Endothelial cell of umbilical vein (primary cell): Measurements from ENCODE around the gene APBB2. TPM values are rescaled to one million over a fixed set of nuclear protein-coding genes. Genes with fewer than 3 reads are reported as not detected.

Experiments used
- BruUV-seq: library from RNA; stranded (reverse); fragments of 400-500 nt; replicated peaks from 2 replicates; lab custom pipeline; 2021; lab: Mats Ljungman, UMichigan
- CTCF ChIA-PET: fragments of 300-600, 350-600 bp; sonication (Branson Sonifier 250); formaldehyde crosslinking; loops from one replicate; lab custom pipeline; 2021; ENCODE audit warnings: antibody characterized with exemption, inconsistent platforms; lab: Charles Lee
- POLR2A ChIA-PET: fragments of 300-600, 350-600 bp; sonication (Branson Sonifier 250); formaldehyde crosslinking; loops from one replicate; lab custom pipeline; 2021; ENCODE audit warnings: antibody characterized with exemption, inconsistent platforms; lab: Charles Lee
- DNase-seq: peaks from one replicate; pipeline ENCODE4 v3.0.0-alpha.2; 2011; ENCODE audit warnings: low read depth, low spot score
- FAIRE-seq: peaks from 2 replicates; lab custom pipeline; 2011; peaks lifted over from hg19 to GRCh38; lab: Jason Lieb, UNC
- H2AFZ ChIP-seq: 2 replicates; pipeline ENCODE4 v1.6.0; 2012; ENCODE audit warnings: low read depth, low read length, control low read depth, inconsistent platforms
- H3K27ac ChIP-seq: 2 replicates; pipeline ENCODE4 v1.5.1; 2011; ENCODE audit warnings: low read depth, mild to moderate bottlenecking, control low read depth, low read length, moderate library complexity; ENCODE audit not compliant: insufficient read depth
- H3K27me3 ChIP-seq, 2 experiments: 2 replicates each; pipeline versions ENCODE4 v1.6.0 to v1.6.1; 2011; ENCODE audit warnings: low read length in 2 of 2, mixed read lengths in 1 of 2; ENCODE audit not compliant: control insufficient read depth in 2 of 2, insufficient read depth in 2 of 2
- H3K36me3 ChIP-seq, 2 experiments: 2 replicates in 1 of 2; 3 replicates in 1 of 2; pipeline ENCODE4 v1.5.1; 2011; ENCODE audit warnings: low read length in 2 of 2, mild to moderate bottlenecking in 1 of 2, moderate library complexity in 1 of 2; ENCODE audit not compliant: control insufficient read depth in 2 of 2, insufficient read depth in 2 of 2; ENCODE audit errors: extremely low read depth in 1 of 2
- H3K4me1 ChIP-seq: 3 replicates; pipeline ENCODE4 v1.5.1; 2011; ENCODE audit warnings: mild to moderate bottlenecking, low read length; ENCODE audit not compliant: control insufficient read depth, insufficient read depth; ENCODE audit errors: extremely low read depth
- H3K4me2 ChIP-seq: 2 replicates; pipeline ENCODE4 v1.6.1; 2011; ENCODE audit warnings: low read length, control low read depth, mixed read lengths; ENCODE audit not compliant: insufficient read depth
- H3K4me3 ChIP-seq, 3 experiments: fragments of 200-600 bp in 1 of 3; sonication (generic), shearing (Covaris generic) in 1 of 3; replicated peaks in 1 of 3; 2 replicates each; pipeline ENCODE4 v1.5.1; 2011 to 2016; ENCODE audit warnings: control low read depth in 3 of 3, low read length in 3 of 3, mild to moderate bottlenecking in 2 of 3, inconsistent platforms in 1 of 3, low read depth in 1 of 3, moderate library complexity in 1 of 3; ENCODE audit not compliant: insufficient read depth in 1 of 3
- H3K79me2 ChIP-seq: 2 replicates; pipeline ENCODE4 v1.6.0; 2012; ENCODE audit warnings: low read length, inconsistent platforms; ENCODE audit not compliant: control insufficient read depth, insufficient read depth
- H3K9ac ChIP-seq: replicated peaks from 2 replicates; pipeline ENCODE3; 2011; ENCODE audit warnings: low read length, control low read depth; ENCODE audit not compliant: insufficient read depth; ENCODE audit errors: extremely low read depth
- H3K9me1 ChIP-seq: replicated peaks from 3 replicates; pipeline ENCODE4 v1.6.0; 2011; ENCODE audit warnings: mild to moderate bottlenecking, low read length; ENCODE audit not compliant: control insufficient read depth, insufficient read depth; ENCODE audit errors: extremely low read depth
- H3K9me3 ChIP-seq: replicated peaks from 2 replicates; pipeline ENCODE4 v1.5.1; 2012; ENCODE audit warnings: low read length, inconsistent platforms; ENCODE audit not compliant: control insufficient read depth, insufficient read depth
- H4K20me1 ChIP-seq: replicated peaks from 2 replicates; pipeline ENCODE3; 2011; ENCODE audit warnings: mild to moderate bottlenecking, low read length; ENCODE audit not compliant: control insufficient read depth, insufficient read depth; ENCODE audit errors: extremely low read depth
- EZH2 ChIP-seq: IDR thresholded peaks from 2 replicates; pipeline ENCODE4 v1.6.1; 2012; ENCODE audit warnings: borderline replicate concordance, low read depth, mild to moderate bottlenecking, moderate library complexity, low read length, inconsistent platforms; ENCODE audit not compliant: severe bottlenecking
- FOS ChIP-seq: IDR thresholded peaks from 2 replicates; pipeline ENCODE4 v1.6.1; 2011; ENCODE audit warnings: mild to moderate bottlenecking, low read length, moderate library complexity, borderline replicate concordance; ENCODE audit not compliant: insufficient read depth
- GATA2 ChIP-seq: IDR thresholded peaks from 2 replicates; pipeline ENCODE4 v1.7.0; 2011; ENCODE audit warnings: low read depth, mild to moderate bottlenecking, moderate library complexity, mixed read lengths, low read length; ENCODE audit not compliant: insufficient read length, insufficient read depth
- JUN ChIP-seq: IDR thresholded peaks from 2 replicates; pipeline ENCODE4 v1.6.1; 2011; ENCODE audit warnings: borderline replicate concordance, low read depth; ENCODE audit not compliant: insufficient read length, insufficient read depth
- MYC ChIP-seq: IDR thresholded peaks from one replicate; pipeline ENCODE4 v1.6.1; 2011; ENCODE audit warnings: mild to moderate bottlenecking, low read depth, low read length
- POLR2A ChIP-seq: IDR thresholded peaks from 2 replicates; pipeline ENCODE4 v1.6.1; 2012; ENCODE audit warnings: low read depth, mild to moderate bottlenecking, control low read depth, low read length
- POLR2AphosphoS5 ChIP-seq: IDR thresholded peaks from 2 replicates; pipeline ENCODE4 v1.6.1; 2012; ENCODE audit warnings: low read depth, mild to moderate bottlenecking, control low read depth, low read length, moderate library complexity; ENCODE audit not compliant: insufficient read depth
- dilution Hi-C: fragments of 300-500 bp; cut with MboI; formaldehyde crosslinking; loops from one replicate; pipeline ENCODE4 v1.15.0; 2019; ENCODE audit warnings: low sequenced_read_pairs; ENCODE audit not compliant: extremely low pct_ligation_motif_present
- intact Hi-C: fragments of 100-400 bp; cut with micrococcal nuclease; formaldehyde crosslinking; loops from one replicate; pipeline ENCODE4 v1.10.0; 2022
- polyA plus RNA-seq, 4 experiments: library from polyadenylated mRNA; depleted of rRNA in 3 of 4; stranded (reverse) in 3 of 4; unstranded in 1 of 4; fragments of >200 nt; gene quantifications; 2 replicates each; pipeline versions ENCODE4 v1.2.1 to v1.2.3, GENCODE V29; 2011 to 2012; ENCODE audit warnings: missing spikeins in 1 of 4
- total RNA-seq: library from RNA; stranded (reverse); gene quantifications from 2 replicates; pipeline ENCODE4 v1.2.3, GENCODE V29; 2021
- TF ChIP-seq, protein P1 (sequence below): IDR thresholded peaks from 2 replicates; pipeline ENCODE4 v1.6.1; 2011; ENCODE audit not compliant: insufficient read depth, insufficient read length
- TF ChIP-seq, protein P2 (sequence below), 2 donors: IDR thresholded peaks; 1 replicate in 1 of 2; 2 replicates in 1 of 2; pipeline ENCODE4 v1.5.1; 2011; ENCODE audit warnings: low read length in 2 of 2, mild to moderate bottlenecking in 2 of 2, moderate library complexity in 2 of 2, control low read depth in 1 of 2, inconsistent platforms in 1 of 2, low read depth in 1 of 2; ENCODE audit not compliant: insufficient read depth in 1 of 2; ENCODE audit errors: extremely low read depth in 1 of 2

Gene APBB2
- total and polyA plus RNA-seq, 2 donors (not counting 3 experiments of a cell fraction or from before 2014, with no cell fraction given): 79.8 to 124 TPM

DNA sequence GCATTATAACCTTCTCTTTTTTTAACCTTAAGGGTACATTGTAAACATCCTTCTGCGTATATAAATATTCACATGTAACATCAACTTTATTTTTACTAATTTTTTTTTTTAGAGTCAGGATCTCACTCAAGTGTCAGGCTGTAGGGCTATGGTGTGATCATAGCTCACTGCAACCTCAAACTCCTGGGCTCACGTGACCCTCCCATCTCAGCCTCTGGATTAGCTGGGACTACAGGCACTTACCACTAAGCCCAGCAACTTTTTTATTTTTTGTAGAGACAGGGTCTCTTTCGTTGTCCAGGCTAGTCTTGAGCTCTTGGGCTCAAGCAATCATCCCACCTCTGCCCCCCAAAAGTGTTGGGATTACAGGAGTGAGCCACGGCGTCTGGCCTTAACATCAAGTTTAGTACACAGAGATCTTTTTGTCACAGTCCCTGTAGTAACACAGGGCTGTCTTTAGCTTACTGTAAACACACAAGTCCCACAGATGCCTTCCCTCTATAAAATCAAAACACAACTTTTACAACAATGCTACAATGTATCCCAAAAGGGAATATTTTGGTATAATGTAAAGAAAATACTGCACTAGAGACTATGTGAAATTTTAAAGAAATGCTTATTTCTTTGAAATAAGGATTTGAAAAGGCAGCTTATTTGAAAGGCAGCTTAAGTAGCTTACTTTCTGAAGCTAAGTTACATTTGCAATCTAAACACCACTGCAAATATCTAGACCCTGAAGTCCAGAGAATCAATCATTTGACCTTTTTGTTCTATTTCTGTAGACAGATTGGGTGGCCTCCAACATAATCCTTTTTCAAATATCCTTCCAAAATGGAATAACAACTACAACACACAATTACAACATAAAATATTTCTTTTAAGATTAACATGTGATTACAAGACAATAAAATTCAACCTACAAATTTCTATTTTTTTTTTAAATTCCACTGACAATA, 116.0 kb downstream of the APBB2 start:
- no peak overlapping the region for H2AFZ ChIP-seq
- H3K4me3 ChIP-seq: no peak overlapping the region
- intact Hi-C loops: loop anchor here (5.0 kb wide), 1 partner anchor 114 kb away; the partner anchor contains the start of gene APBB2
- no peaks in the 10 kb centered on the region for H3K9me3 ChIP-seq
- CTCF ChIA-PET: interaction anchor here (0.9 to 2.1 kb wide), 6 partner anchors 9 to 122 kb away, joined by 3 to 9 read pairs (median 3); partner anchors contain the start of gene APBB2
- H3K79me2 ChIP-seq: peaks cover 60% of the 10 kb centered on the region
- no peak overlapping the region for H3K4me2 ChIP-seq
- H3K9me1 ChIP-seq: no peaks in the 10 kb centered on the region
- dilution Hi-C loops: no loop called here
- no peaks in the 10 kb centered on the region for H3K36me3 ChIP-seq
- no peak for FAIRE-seq
- H3K27me3 ChIP-seq: no peaks in the 10 kb centered on the region
- no peak for DNase-seq
- POLR2A ChIA-PET: no interaction called here
- no peak overlapping the region for H3K27ac ChIP-seq
- H3K4me1 ChIP-seq: no peaks in the 10 kb centered on the region
- H4K20me1 ChIP-seq: no peaks in the 10 kb centered on the region
- no TSS peak for BruUV-seq
- TF ChIP-seq POLR2A: no peak
- no peak overlapping the region for H3K9ac ChIP-seq

DNA sequence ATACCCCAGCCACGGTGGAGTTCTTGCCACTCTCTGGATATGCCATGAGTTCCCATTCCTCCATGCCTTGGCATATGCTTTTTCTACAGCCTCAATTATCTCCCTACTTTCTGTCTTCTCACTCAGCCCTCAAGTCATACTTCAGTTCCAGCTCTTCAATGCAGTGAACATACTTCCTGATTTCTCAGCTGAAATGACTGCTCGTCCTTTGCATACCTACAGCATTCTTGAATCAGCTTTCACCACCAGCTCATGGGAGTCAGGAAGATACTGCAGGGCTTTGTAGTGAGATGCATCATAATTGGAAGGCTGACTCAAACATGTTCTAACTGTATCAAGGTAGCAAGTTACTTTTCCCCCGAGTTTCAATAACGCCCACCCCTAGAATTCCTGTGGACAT, 118.4 kb downstream of the APBB2 start:
- Histone ChIP-seq H3K9me1 (no peaks in the 10 kb centered on the region), H3K27ac (no peak overlapping the region), H3K4me3 (no peak overlapping the region), H3K79me2 (peaks cover 61% of the 10 kb centered on the region), H3K36me3 (no peaks in the 10 kb centered on the region), H3K4me1 (no peaks in the 10 kb centered on the region), H2AFZ (no peak overlapping the region), H4K20me1 (no peaks in the 10 kb centered on the region), H3K9me3 (no peaks in the 10 kb centered on the region), H3K27me3 (no peaks in the 10 kb centered on the region), H3K4me2 (no peak overlapping the region), H3K9ac (no peak overlapping the region)
- FAIRE-seq: no peak
- dilution Hi-C loops (no loop called here), intact Hi-C loops (loop anchor here (5.0 kb wide), 1 partner anchor 116 kb away; the partner anchor contains the start of gene APBB2)
- CTCF ChIA-PET: interaction anchor here (1.0 kb wide), 1 partner anchor 118 kb away, joined by 3 read pairs; the partner anchor contains the start of gene APBB2
- TF ChIP-seq MYC (no peak), POLR2A (no peak), JUN (no peak), GATA2 (no peak), FOS (no peak), POLR2AphosphoS5 (no peak), EZH2 (no peak)
- TF ChIP-seq, protein P1, sequence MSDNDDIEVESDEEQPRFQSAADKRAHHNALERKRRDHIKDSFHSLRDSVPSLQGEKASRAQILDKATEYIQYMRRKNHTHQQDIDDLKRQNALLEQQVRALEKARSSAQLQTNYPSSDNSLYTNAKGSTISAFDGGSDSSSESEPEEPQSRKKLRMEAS: no peak
- TF ChIP-seq, protein P2, sequence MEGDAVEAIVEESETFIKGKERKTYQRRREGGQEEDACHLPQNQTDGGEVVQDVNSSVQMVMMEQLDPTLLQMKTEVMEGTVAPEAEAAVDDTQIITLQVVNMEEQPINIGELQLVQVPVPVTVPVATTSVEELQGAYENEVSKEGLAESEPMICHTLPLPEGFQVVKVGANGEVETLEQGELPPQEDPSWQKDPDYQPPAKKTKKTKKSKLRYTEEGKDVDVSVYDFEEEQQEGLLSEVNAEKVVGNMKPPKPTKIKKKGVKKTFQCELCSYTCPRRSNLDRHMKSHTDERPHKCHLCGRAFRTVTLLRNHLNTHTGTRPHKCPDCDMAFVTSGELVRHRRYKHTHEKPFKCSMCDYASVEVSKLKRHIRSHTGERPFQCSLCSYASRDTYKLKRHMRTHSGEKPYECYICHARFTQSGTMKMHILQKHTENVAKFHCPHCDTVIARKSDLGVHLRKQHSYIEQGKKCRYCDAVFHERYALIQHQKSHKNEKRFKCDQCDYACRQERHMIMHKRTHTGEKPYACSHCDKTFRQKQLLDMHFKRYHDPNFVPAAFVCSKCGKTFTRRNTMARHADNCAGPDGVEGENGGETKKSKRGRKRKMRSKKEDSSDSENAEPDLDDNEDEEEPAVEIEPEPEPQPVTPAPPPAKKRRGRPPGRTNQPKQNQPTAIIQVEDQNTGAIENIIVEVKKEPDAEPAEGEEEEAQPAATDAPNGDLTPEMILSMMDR (IDR thresholded peaks at IDR 0.05; ENCODE audit: extremely low read depth in 1 of 2, insufficient read depth in 1 of 2, low read depth in 1 of 2, low read length in 2 of 2): no peak
- no peak for DNase-seq
- POLR2A ChIA-PET: no interaction called here
- no TSS peak for BruUV-seq
